Inferior parietal cortex (tissue), 1 donor: ENCODE measurements around the gene HSD11B1L.
"Not testable (repeated sequence)": the region's sequence is repeated elsewhere in the genome, so short reads cannot be mapped to it uniquely, and the experiment has no call there.

Experiments used
- DNase-seq: peaks from one replicate; pipeline ENCODE4 v3.0.0-alpha.2; 2016; ENCODE audit errors: extremely low spot score

The HSD11B1L gene

GRCh38 chr19:5727453-5728050 is 46.7 kb downstream of the HSD11B1L start:
- DNase-seq, result no peak

DNA sequence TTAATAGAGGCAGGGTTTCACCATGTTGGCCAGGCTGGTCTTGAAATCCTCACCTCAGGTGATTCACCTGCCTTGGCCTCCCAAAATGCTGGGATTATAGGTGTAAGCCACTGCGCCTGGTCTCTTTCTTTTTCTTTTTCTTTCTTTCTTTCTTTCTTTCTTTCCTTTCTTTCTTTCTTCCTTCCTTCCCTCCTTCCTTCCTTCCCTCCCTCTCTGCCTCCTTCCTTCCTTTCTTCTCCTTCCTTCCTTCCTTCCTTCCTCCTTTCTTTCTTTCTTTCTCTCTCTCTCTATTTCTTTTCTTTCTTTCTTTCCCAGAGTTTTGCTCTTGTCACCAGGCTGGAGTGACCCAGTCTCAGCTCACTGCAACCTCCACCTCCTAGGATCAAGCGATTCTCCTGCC is 52.3 kb downstream of the HSD11B1L start:
- not testable (repeated sequence) for DNase-seq
